Measurements from ENCODE around the gene CDH26. TPM values are rescaled to one million over a fixed set of nuclear protein-coding genes. Genes with fewer than 3 reads are reported as not detected.

Gene CDH26
- total and polyA plus RNA-seq, 2 donors from 2014 or later: 0.47 to 2.4 TPM

- H3K27ac ChIP-seq (ENCODE audit: low read depth in 2 of 2, low read length in 2 of 2): no peak overlapping the region
- no peak overlapping the region for H3K4me3 ChIP-seq (ENCODE audit: low read length in 3 of 3)
- H3K9ac ChIP-seq (ENCODE audit: low read length in 3 of 3): no peak overlapping the region
- intact Hi-C loops (cut with DNase I): no loop called here
- DNase-seq (no peak), FAIRE-seq (no peak)
- H3K4me1 ChIP-seq (ENCODE audit: control insufficient read depth in 2 of 3, insufficient read depth in 2 of 3, low read depth in 1 of 3, low read length in 3 of 3): peaks cover 0 to 3% (median 0%) of the 10 kb centered on the region in 3 donors
- H3K36me3 ChIP-seq (ENCODE audit: control insufficient read depth in 2 of 3, insufficient read depth in 3 of 3, low read length in 3 of 3): no peaks in the 10 kb centered on the region
- no peaks in the 10 kb centered on the region for H3K27me3 ChIP-seq (ENCODE audit: control insufficient read depth, insufficient read depth, low read length)
- no peaks in the 10 kb centered on the region for H3K9me3 ChIP-seq (ENCODE audit: control insufficient read depth in 2 of 3, insufficient read depth in 1 of 3, low read length in 3 of 3)
- TF ChIP-seq, protein P1, sequence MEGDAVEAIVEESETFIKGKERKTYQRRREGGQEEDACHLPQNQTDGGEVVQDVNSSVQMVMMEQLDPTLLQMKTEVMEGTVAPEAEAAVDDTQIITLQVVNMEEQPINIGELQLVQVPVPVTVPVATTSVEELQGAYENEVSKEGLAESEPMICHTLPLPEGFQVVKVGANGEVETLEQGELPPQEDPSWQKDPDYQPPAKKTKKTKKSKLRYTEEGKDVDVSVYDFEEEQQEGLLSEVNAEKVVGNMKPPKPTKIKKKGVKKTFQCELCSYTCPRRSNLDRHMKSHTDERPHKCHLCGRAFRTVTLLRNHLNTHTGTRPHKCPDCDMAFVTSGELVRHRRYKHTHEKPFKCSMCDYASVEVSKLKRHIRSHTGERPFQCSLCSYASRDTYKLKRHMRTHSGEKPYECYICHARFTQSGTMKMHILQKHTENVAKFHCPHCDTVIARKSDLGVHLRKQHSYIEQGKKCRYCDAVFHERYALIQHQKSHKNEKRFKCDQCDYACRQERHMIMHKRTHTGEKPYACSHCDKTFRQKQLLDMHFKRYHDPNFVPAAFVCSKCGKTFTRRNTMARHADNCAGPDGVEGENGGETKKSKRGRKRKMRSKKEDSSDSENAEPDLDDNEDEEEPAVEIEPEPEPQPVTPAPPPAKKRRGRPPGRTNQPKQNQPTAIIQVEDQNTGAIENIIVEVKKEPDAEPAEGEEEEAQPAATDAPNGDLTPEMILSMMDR (IDR thresholded peaks at IDR 0.05; ENCODE audit: borderline replicate concordance, extremely low read depth, insufficient read depth): no peak
Measured at GRCh38 chr20:59920944-59921343, 37.3 kb upstream of the CDH26 start.

DNA sequence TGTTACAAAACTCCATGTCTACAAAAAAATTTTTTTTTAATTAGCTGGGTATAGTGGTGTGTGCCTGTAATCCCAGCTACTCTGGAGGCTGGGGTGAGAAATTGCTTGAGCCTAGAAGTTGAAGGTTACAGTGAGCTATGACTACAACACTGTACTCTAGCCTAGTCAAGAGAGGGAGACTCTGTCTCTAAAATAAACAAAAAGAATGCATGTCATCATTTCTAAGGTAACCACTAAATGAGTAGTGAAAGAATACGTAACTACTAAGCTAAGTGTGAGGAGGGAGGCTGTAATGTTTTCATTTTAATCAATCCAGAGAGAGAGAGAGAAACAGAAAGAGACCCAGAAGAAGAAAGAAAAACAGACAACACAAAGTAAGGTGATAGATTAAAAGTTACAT lies 34.7 kb upstream of the CDH26 start:
- Histone ChIP-seq H3K4me1 (ENCODE audit: control insufficient read depth in 2 of 3, insufficient read depth in 2 of 3, low read depth in 1 of 3, low read length in 3 of 3) (peaks cover 0 to 6% (median 5%) of the 10 kb centered on the region in 3 donors), H3K4me3 (ENCODE audit: low read length in 3 of 3) (no peak overlapping the region), H3K27me3 (ENCODE audit: control insufficient read depth, insufficient read depth, low read length) (no peaks in the 10 kb centered on the region), H3K27ac (ENCODE audit: low read depth in 2 of 2, low read length in 2 of 2) (no peak overlapping the region), H3K9me3 (ENCODE audit: control insufficient read depth in 2 of 3, insufficient read depth in 1 of 3, low read length in 3 of 3) (no peaks in the 10 kb centered on the region), H3K9ac (ENCODE audit: low read length in 3 of 3) (no peak overlapping the region), H3K36me3 (ENCODE audit: control insufficient read depth in 2 of 3, insufficient read depth in 3 of 3, low read length in 3 of 3) (no peaks in the 10 kb centered on the region)
- FAIRE-seq (no peak), DNase-seq (no peak)
- TF ChIP-seq, protein P1 (IDR thresholded peaks at IDR 0.05; ENCODE audit: borderline replicate concordance, extremely low read depth, insufficient read depth): no peak
- intact Hi-C loops (cut with DNase I): no loop called here

- Histone ChIP-seq H3K9ac (ENCODE audit: low read length in 3 of 3) (no peak overlapping the region), H3K27ac (ENCODE audit: low read depth in 2 of 2, low read length in 2 of 2) (no peak overlapping the region), H3K27me3 (ENCODE audit: control insufficient read depth, insufficient read depth, low read length) (no peaks in the 10 kb centered on the region), H3K4me3 (ENCODE audit: low read length in 3 of 3) (no peak overlapping the region), H3K4me1 (ENCODE audit: control insufficient read depth in 2 of 3, insufficient read depth in 2 of 3, low read depth in 1 of 3, low read length in 3 of 3) (peaks cover 0 to 6% (median 5%) of the 10 kb centered on the region in 3 donors), H3K36me3 (ENCODE audit: control insufficient read depth in 2 of 3, insufficient read depth in 3 of 3, low read length in 3 of 3) (no peaks in the 10 kb centered on the region), H3K9me3 (ENCODE audit: control insufficient read depth in 2 of 3, insufficient read depth in 1 of 3, low read length in 3 of 3) (no peaks in the 10 kb centered on the region)
- FAIRE-seq (no peak), DNase-seq (no peak)
- intact Hi-C loops (cut with DNase I): no loop called here
- TF ChIP-seq, protein P1 (IDR thresholded peaks at IDR 0.05; ENCODE audit: borderline replicate concordance, extremely low read depth, insufficient read depth): no peak
Measured at GRCh38 chr20:59925359-59925758, 32.9 kb upstream of the CDH26 start.

DNA sequence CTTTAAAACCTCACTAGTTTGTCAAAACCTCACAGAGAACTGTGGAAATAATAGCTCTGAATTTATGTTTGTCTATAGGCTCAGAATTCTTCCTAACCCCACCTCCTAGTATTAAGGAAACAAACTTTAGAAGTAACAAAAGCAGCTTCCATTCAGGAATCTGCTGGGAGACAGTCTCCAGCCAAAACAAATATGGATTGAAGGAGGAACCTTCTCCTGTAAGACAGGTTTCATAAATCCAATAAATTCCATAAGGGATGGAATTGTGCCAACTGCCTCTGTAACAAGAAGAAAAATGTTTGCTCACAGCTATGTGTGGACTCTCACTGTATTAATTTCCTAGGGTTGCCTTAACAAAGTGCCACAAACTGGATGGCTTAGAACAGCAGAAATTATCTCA lies 32.3 kb upstream of the CDH26 start:
- no peaks in the 10 kb centered on the region for H3K36me3 ChIP-seq (ENCODE audit: control insufficient read depth in 2 of 3, insufficient read depth in 3 of 3, low read length in 3 of 3)
- DNase-seq: no peak
- H3K9ac ChIP-seq (ENCODE audit: low read length in 3 of 3): no peak overlapping the region
- intact Hi-C loops (cut with DNase I): no loop called here
- H3K27me3 ChIP-seq (ENCODE audit: control insufficient read depth, insufficient read depth, low read length): no peaks in the 10 kb centered on the region
- H3K9me3 ChIP-seq (ENCODE audit: control insufficient read depth in 2 of 3, insufficient read depth in 1 of 3, low read length in 3 of 3): no peaks in the 10 kb centered on the region
- no peak for FAIRE-seq
- no peak overlapping the region for H3K27ac ChIP-seq (ENCODE audit: low read depth in 2 of 2, low read length in 2 of 2)
- peaks cover 0 to 6% (median 5%) of the 10 kb centered on the region in 3 donors for H3K4me1 ChIP-seq (ENCODE audit: control insufficient read depth in 2 of 3, insufficient read depth in 2 of 3, low read depth in 1 of 3, low read length in 3 of 3)
- TF ChIP-seq, protein P1 (IDR thresholded peaks at IDR 0.05; ENCODE audit: borderline replicate concordance, extremely low read depth, insufficient read depth): no peak
- H3K4me3 ChIP-seq (ENCODE audit: low read length in 3 of 3): no peak overlapping the region

All from kidney (tissue), 14 donors.